Heart left ventricle (tissue), 16 donors: ENCODE measurements around the gene PTOV1. TPM values are rescaled to one million over a fixed set of nuclear protein-coding genes. Genes with fewer than 3 reads are reported as not detected.
A peak's percentile ranks its signal among the peaks of the same experiment; 100 is the strongest.

Source experiments
- ATAC-seq, 4 donors: fragments of 200-7000 bp; cut with Tn5 transposase; one replicate each; pipeline ENCODE4 v1.9.1; 2020 to 2022; ENCODE audit warnings: moderate library complexity in 4 of 4, mild to moderate bottlenecking in 3 of 4, moderate number of reproducible peaks in 1 of 4
- DNase-seq, 5 donors: peaks; one replicate each; pipeline ENCODE4 v3.0.0-alpha.2; 2020
- H3K27ac ChIP-seq, 12 donors: fragments of 200-600 bp; sonication (generic) in 4 of 12; one replicate each; pipeline versions ENCODE4 v1.5.0 to v1.8.0; 2016 to 2022; ENCODE audit warnings: mild to moderate bottlenecking in 2 of 12
- H3K27me3 ChIP-seq, 9 donors: fragments of 200-600 bp; sonication (generic) in 2 of 9; one replicate each; pipeline versions ENCODE4 v1.5.1 to v1.8.0; 2016 to 2022; ENCODE audit warnings: mild to moderate bottlenecking in 3 of 9
- H3K36me3 ChIP-seq, 9 donors: fragments of 200-600 bp; sonication (generic) in 2 of 9; one replicate each; pipeline versions ENCODE4 v1.5.0 to v1.8.0; 2018 to 2022; ENCODE audit warnings: mild to moderate bottlenecking in 2 of 9
- H3K4me1 ChIP-seq, 12 donors: fragments of 200-600 bp; sonication (generic) in 4 of 12; one replicate each; pipeline versions ENCODE4 v1.5.0 to v1.8.0; 2016 to 2022; ENCODE audit warnings: mild to moderate bottlenecking in 3 of 12
- H3K4me3 ChIP-seq, 12 donors: fragments of 200-600 bp; sonication (generic) in 4 of 12; one replicate each; pipeline versions ENCODE4 v1.5.0 to v1.8.0; 2017 to 2022; ENCODE audit warnings: mild to moderate bottlenecking in 9 of 12, moderate library complexity in 4 of 12
- H3K9me3 ChIP-seq, 12 donors: fragments of 200-600 bp; sonication (generic) in 4 of 12; one replicate each; pipeline versions ENCODE4 v1.5.0 to v1.8.0; 2016 to 2022; ENCODE audit warnings: mild to moderate bottlenecking in 1 of 12
- POLR2A ChIP-seq, 2 donors: fragments of 450-650 bp; IDR thresholded peaks; one replicate each; pipeline ENCODE4 v1.6.1; 2017; ENCODE audit warnings: antibody characterized with exemption in 2 of 2, mild to moderate bottlenecking in 2 of 2, moderate library complexity in 2 of 2
- WGBS, 4 donors: extraction: QIAGEN DNeasy Blood & Tissue Kit in 2 of 4; methylation state at CpG; one replicate each; pipeline versions ENCODE4 v1.1.5 to v1.1.7; 2013 to 2018; 5-methylcytosine and 5-hydroxymethylcytosine counted together
- intact Hi-C, 10 donors: fragments of 100-400 bp; cut with DNase I; formaldehyde crosslinking; loops; one replicate each; pipeline versions ENCODE4 v1.11.1 to v1.14.2; 2022
- polyA plus RNA-seq, 2 donors: library from polyadenylated mRNA; stranded (reverse); fragments of 200-250 nt; gene quantifications; one replicate each; pipeline ENCODE4 v1.2.3, GENCODE V29; 2013
- total RNA-seq, 9 donors: library from RNA; depleted of rRNA in 2 of 9; stranded (reverse); fragments of >200 nt in 2 of 9; fragmentation: NEBNext Ultra II Directional in 3 of 9; extraction: Animal tissue kit (Norgen Biotek cat#: 25700) in 3 of 9; gene quantifications; one replicate each; pipeline versions ENCODE4 v1.1.0 to v1.2.4, GENCODE V29; 2016 to 2023
- TF ChIP-seq, protein P1 (sequence below), 12 donors: fragments of 200-600 bp; sonication (generic) in 4 of 12; IDR thresholded peaks; one replicate each; pipeline versions ENCODE4 v1.5.0 to v1.8.0; 2018 to 2022; ENCODE audit warnings: antibody characterized with exemption in 12 of 12, mild to moderate bottlenecking in 5 of 12
- donor health status: ischemic (EF 13 %, LVEDD 7.1; RV severe dilation, severe dysfunction).
- donor health status: healthy with polysubstance abuse.
- donor health status: DM: no; HTN: yes; CAD: no.
- donor health status: DM: no; HTN: no; CAD: no.
- donor health status: ischemic (EF 25% LVEDD 6.9; RV normal size, moderate dysfunction).
- donor health status: ischemic (EF 25% LVEDD 5.7; RV mildly dilated, moderate dysfunction).
- donor health status: healthy.
- donor health status: DM: yes; HTN: yes; CAD: no.
- donor health status: ischemic (EF 35%, LVEDD 5.7; RV mildly dilated, moderate dysfunction).
- donor health status: nonischemic (EF 11% LVEDD 7.7; RV severe dilation, severe dysfunction).
- donor health status: DM: yes; HTN: yes; CAD: no.
- donor health status: PGD.
- donor health status: ischemic (EF 29% LVEDD 5.4; RV normal size, mild dysfunction).
- donor health status: nonischemic (EF 23%, LVEDD 6.1; RV moderate dilation, normal function).

The PTOV1 gene
- total and polyA plus RNA-seq, 11 donors = 70.9 to 135 (median 91.5) TPM

DNA sequence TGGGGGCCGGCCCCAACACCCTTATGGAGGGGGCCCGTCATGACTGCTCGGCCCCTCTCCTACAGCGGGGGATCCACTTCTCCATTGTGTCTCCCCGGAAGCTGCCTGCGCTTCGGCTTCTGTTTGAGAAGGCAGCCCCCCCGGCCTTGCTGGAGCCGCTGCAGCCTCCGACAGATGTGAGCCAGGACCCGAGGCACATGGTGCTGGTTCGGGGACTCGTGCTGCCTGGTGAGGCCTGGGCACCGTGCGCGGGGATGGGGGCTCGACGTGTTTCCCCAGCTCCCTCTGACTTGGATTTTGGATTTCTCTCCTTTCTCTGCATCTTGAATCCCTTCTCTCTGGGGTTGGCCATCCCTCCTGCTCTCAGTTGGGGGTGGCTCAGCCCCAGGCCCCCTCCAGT, 21.2 kb upstream of the PTOV1 start:
- DNase-seq (no peak), ATAC-seq (no peak)
- Histone ChIP-seq H3K36me3 (peaks cover 0 to 89% (median 69%) of the 10 kb centered on the region in 9 donors), H3K27me3 (no peaks in the 10 kb centered on the region), H3K27ac (no peak overlapping the region), H3K4me1 (peaks cover 0 to 16% (median 0%) of the 10 kb centered on the region in 12 donors), H3K4me3 (no peak overlapping the region), H3K9me3 (no peaks in the 10 kb centered on the region)
- intact Hi-C loops = no loop called here
- TF ChIP-seq, protein P1, sequence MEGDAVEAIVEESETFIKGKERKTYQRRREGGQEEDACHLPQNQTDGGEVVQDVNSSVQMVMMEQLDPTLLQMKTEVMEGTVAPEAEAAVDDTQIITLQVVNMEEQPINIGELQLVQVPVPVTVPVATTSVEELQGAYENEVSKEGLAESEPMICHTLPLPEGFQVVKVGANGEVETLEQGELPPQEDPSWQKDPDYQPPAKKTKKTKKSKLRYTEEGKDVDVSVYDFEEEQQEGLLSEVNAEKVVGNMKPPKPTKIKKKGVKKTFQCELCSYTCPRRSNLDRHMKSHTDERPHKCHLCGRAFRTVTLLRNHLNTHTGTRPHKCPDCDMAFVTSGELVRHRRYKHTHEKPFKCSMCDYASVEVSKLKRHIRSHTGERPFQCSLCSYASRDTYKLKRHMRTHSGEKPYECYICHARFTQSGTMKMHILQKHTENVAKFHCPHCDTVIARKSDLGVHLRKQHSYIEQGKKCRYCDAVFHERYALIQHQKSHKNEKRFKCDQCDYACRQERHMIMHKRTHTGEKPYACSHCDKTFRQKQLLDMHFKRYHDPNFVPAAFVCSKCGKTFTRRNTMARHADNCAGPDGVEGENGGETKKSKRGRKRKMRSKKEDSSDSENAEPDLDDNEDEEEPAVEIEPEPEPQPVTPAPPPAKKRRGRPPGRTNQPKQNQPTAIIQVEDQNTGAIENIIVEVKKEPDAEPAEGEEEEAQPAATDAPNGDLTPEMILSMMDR (IDR thresholded peaks at IDR 0.05) = no peak
- TF ChIP-seq POLR2A (IDR thresholded peaks at IDR 0.05) = no peak
- 94 to 100% (median 96%) methylated on average over 2 to 18 of the region's 18 CpGs for WGBS, 4 donors

DNA sequence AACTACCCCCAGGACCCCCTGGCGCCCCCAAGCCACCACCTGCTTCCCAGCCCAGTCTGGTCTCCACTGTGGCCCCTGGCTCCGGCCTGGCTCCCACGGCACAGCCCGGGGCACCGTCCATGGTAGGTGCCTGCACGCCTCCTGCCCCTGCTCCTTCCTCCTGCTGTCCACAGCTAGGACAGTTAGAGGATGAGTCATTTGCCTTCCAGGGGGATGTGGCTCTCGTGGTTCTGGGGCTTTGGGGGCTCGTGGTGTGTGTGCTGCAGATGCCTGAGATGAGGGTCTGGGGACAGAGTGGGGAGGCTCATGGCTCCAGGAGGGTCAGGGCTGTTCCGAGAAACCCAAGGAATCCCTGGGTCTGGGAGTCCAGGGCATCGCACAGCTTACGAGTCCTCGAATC, 20.2 kb upstream of the PTOV1 start:
- Histone ChIP-seq H3K27me3 (no peaks in the 10 kb centered on the region), H3K9me3 (no peaks in the 10 kb centered on the region), H3K4me1 (peaks cover 0 to 16% (median 0%) of the 10 kb centered on the region in 12 donors), H3K36me3 (peaks cover 0 to 95% (median 76%) of the 10 kb centered on the region in 9 donors), H3K27ac (no peak overlapping the region), H3K4me3 (no peak overlapping the region)
- TF ChIP-seq, protein P1 (IDR thresholded peaks at IDR 0.05) = no peak
- TF ChIP-seq POLR2A (IDR thresholded peaks at IDR 0.05) = no peak
- 94 to 98% (median 95%) methylated on average over 7 to 12 of the region's 12 CpGs for WGBS, 4 donors
- ATAC-seq (no peak), DNase-seq (no peak)
- intact Hi-C loops = no loop called here

DNA sequence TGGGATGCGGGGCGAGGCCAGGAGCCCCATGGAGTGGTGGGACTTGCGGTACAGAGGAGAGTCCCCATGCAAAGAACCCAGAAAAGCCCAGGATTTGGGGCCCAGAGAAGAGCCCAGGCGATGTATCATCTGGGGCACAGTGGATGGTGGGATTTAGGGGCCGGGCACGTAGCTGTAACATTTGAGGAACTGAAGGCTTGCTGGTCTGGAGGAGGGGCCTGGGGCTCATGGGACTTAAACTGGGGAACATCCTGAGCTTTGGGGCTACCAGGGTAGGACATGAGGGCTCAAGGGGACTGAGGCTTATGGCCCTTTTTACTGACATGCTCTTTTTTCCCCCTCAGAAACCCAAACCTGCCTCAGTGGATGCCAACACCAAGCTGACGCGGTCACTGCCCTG, 19.4 kb upstream of the PTOV1 start:
- Histone ChIP-seq H3K27me3 (no peaks in the 10 kb centered on the region), H3K36me3 (peaks cover 2 to 98% (median 84%) of the 10 kb centered on the region in 9 donors), H3K4me3 (no peak overlapping the region), H3K9me3 (no peaks in the 10 kb centered on the region), H3K4me1 (peaks cover 0 to 16% (median 0%) of the 10 kb centered on the region in 12 donors), H3K27ac (no peak overlapping the region)
- WGBS, 4 donors = 94 to 100% (median 96%) methylated on average over 8 of the region's 8 CpGs
- intact Hi-C loops = no loop called here
- ATAC-seq (no peak), DNase-seq (no peak)
- TF ChIP-seq, protein P1 (IDR thresholded peaks at IDR 0.05) = no peak
- no peak for TF ChIP-seq POLR2A (IDR thresholded peaks at IDR 0.05)

DNA sequence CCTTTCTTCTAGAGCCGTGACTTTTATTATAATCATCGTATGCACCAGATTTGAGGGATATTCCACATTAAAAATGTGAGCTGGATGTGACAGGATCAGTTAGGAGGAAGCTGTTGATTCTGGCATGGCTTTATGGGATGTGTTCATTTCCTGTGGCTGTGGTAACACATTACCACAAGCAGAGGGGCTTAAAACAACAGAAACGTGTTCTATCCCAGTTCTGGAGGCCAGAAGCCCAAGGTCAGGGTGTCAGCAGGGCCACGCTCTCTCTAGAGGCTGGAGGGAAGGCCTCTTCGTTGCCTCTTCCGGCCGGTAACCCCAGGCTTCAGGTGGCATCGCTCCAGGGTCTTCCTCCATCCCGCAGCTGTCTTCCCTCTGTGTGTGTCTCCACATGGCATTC, 18.4 kb upstream of the PTOV1 start:
- ATAC-seq = no peak
- Histone ChIP-seq H3K4me3 (no peak overlapping the region), H3K4me1 (peaks cover 0 to 16% (median 0%) of the 10 kb centered on the region in 12 donors), H3K36me3 (peaks cover 4 to 97% (median 94%) of the 10 kb centered on the region in 9 donors), H3K27me3 (no peaks in the 10 kb centered on the region), H3K27ac (peak overlapping the region in 1 of 12 donors; percentile 19), H3K9me3 (no peaks in the 10 kb centered on the region)
- intact Hi-C loops = no loop called here
- DNase-seq = no peak
- WGBS, 4 donors = 66 to 76% (median 72%) methylated on average over 9 of the region's 9 CpGs
- TF ChIP-seq POLR2A (IDR thresholded peaks at IDR 0.05) = no peak
- TF ChIP-seq, protein P1 (IDR thresholded peaks at IDR 0.05) = no peak
